ENCODE results near the gene FTCDNL1. TPM values are rescaled to one million over a fixed set of nuclear protein-coding genes. Genes with fewer than 3 reads are reported as not detected.

The FTCDNL1 gene
- total RNA-seq, 1 experiment from 2014 or later: 2.7 TPM

- ChIA-PET CTCF (no interaction called here), POLR2A (ENCODE audit: unreplicated experiment) (no interaction called here)
- no peaks in the 10 kb centered on the region for H3K4me1 ChIP-seq (replicated peaks; ENCODE audit: insufficient read depth)
These were observed 17.5 kb downstream of the FTCDNL1 start for GRCh38 chr2:199833525-199833924.

GRCh38 chr2:199830531-199830930 is 20.5 kb downstream of the FTCDNL1 start:
- Histone ChIP-seq H3F3A (ENCODE audit: insufficient read depth, low read depth) (no peaks in the 10 kb centered on the region), H3K4me3 (no peak overlapping the region), H3K9me3 (ENCODE audit: insufficient read depth, low read depth) (no peaks in the 10 kb centered on the region), H3K4me1 (replicated peaks; ENCODE audit: insufficient read depth) (no peaks in the 10 kb centered on the region), H3K36me3 (ENCODE audit: low read depth) (no peaks in the 10 kb centered on the region), H4K20me1 (ENCODE audit: insufficient read depth) (no peaks in the 10 kb centered on the region), H3K79me2 (ENCODE audit: low read depth) (no peaks in the 10 kb centered on the region), H3K27me3 (ENCODE audit: insufficient read depth, low read depth) (no peaks in the 10 kb centered on the region), H3K27ac (no peak overlapping the region), H3K4me2 (no peak overlapping the region), H2AFZ (no peak overlapping the region), H3K9me2 (ENCODE audit: insufficient read depth) (no peaks in the 10 kb centered on the region)
- intact Hi-C loops (cut with micrococcal nuclease; ENCODE audit: unreplicated experiment): no loop called here
- no TSS peak for BruUV-seq (replicated peaks)
- DNase-seq: no peak
- POLR2A ChIA-PET (ENCODE audit: unreplicated experiment): no interaction called here
- TF ChIP-seq EZH2 (IDR thresholded peaks at IDR 0.05; ENCODE audit: low read depth) (no peak), CTCF (conservative IDR thresholded peaks at IDR 0.05) (no peak)
- CTCF ChIA-PET: interaction anchor here (0.6 kb wide), 1 partner anchor 933 kb away, joined by 4 read pairs; no protein-coding TSS in a partner anchor

More at GRCh38 chr2:199833525-199833924, 17.5 kb downstream of the FTCDNL1 start:
- H3K4me2 ChIP-seq: no peak overlapping the region
- H2AFZ ChIP-seq: no peak overlapping the region
- no peak overlapping the region for H3K4me3 ChIP-seq
- H3K36me3 ChIP-seq (ENCODE audit: low read depth): no peaks in the 10 kb centered on the region
- intact Hi-C loops (cut with micrococcal nuclease; ENCODE audit: unreplicated experiment): no loop called here
- H3K27ac ChIP-seq: no peak overlapping the region
- BruUV-seq (replicated peaks): no TSS peak
- no peak for DNase-seq
- H3F3A ChIP-seq (ENCODE audit: insufficient read depth, low read depth): no peaks in the 10 kb centered on the region
- H3K9me3 ChIP-seq (ENCODE audit: insufficient read depth, low read depth): no peaks in the 10 kb centered on the region
- no peaks in the 10 kb centered on the region for H4K20me1 ChIP-seq (ENCODE audit: insufficient read depth)
- no peaks in the 10 kb centered on the region for H3K79me2 ChIP-seq (ENCODE audit: low read depth)
- no peak for TF ChIP-seq EZH2 (IDR thresholded peaks at IDR 0.05; ENCODE audit: low read depth)
- TF ChIP-seq CTCF (conservative IDR thresholded peaks at IDR 0.05): no peak
- no peaks in the 10 kb centered on the region for H3K27me3 ChIP-seq (ENCODE audit: insufficient read depth, low read depth)
- no peaks in the 10 kb centered on the region for H3K9me2 ChIP-seq (ENCODE audit: insufficient read depth)

GRCh38 chr2:199829628-199830027 is 21.4 kb downstream of the FTCDNL1 start:
- Histone ChIP-seq H3K4me3 (no peak overlapping the region), H3K9me2 (ENCODE audit: insufficient read depth) (no peaks in the 10 kb centered on the region), H4K20me1 (ENCODE audit: insufficient read depth) (no peaks in the 10 kb centered on the region), H3K36me3 (ENCODE audit: low read depth) (no peaks in the 10 kb centered on the region), H3K4me1 (replicated peaks; ENCODE audit: insufficient read depth) (no peaks in the 10 kb centered on the region), H2AFZ (no peak overlapping the region), H3K27me3 (ENCODE audit: insufficient read depth, low read depth) (no peaks in the 10 kb centered on the region), H3K4me2 (no peak overlapping the region), H3F3A (ENCODE audit: insufficient read depth, low read depth) (no peaks in the 10 kb centered on the region), H3K27ac (no peak overlapping the region), H3K9me3 (ENCODE audit: insufficient read depth, low read depth) (no peaks in the 10 kb centered on the region), H3K79me2 (ENCODE audit: low read depth) (no peaks in the 10 kb centered on the region)
- TF ChIP-seq CTCF (conservative IDR thresholded peaks at IDR 0.05): no peak
- TF ChIP-seq EZH2 (IDR thresholded peaks at IDR 0.05; ENCODE audit: low read depth): no peak
- intact Hi-C loops (cut with micrococcal nuclease; ENCODE audit: unreplicated experiment): no loop called here
- ChIA-PET POLR2A (ENCODE audit: unreplicated experiment) (no interaction called here), CTCF (interaction anchor here (0.6 kb wide), 1 partner anchor 933 kb away, joined by 4 read pairs; no protein-coding TSS in a partner anchor)
- no TSS peak for BruUV-seq (replicated peaks)
- DNase-seq: no peak

Data from PC-9 (cell line).